GM23338 (cell line): Measurements from ENCODE around the gene RYR2.

Experiments used
- CREB1 ChIP-seq: fragments of 250-450 bp; sonication (Bioruptor Pico); IDR thresholded peaks from 2 replicates; pipeline ENCODE4 v1.5.0; 2020; ENCODE audit warnings: low read depth, mild to moderate bottlenecking, moderate library complexity
- EZH2 ChIP-seq: fragments of 200-600 bp; sonication (generic); IDR thresholded peaks from one replicate; pipeline ENCODE4 v1.8.0; 2017; ENCODE audit warnings: antibody characterized with exemption, mild to moderate bottlenecking, low read depth; ENCODE audit not compliant: unreplicated experiment
- EZH2phosphoT487 ChIP-seq: fragments of 200-600 bp; sonication (generic); IDR thresholded peaks from one replicate; pipeline ENCODE4 v1.8.1; 2018; ENCODE audit warnings: antibody characterized with exemption; ENCODE audit not compliant: unreplicated experiment
- JUNB ChIP-seq: IDR thresholded peaks from one replicate; pipeline ENCODE4 v1.6.1; 2016; ENCODE audit warnings: antibody characterized with exemption; ENCODE audit not compliant: unreplicated experiment
- POLR2AphosphoS5 ChIP-seq: IDR thresholded peaks from 2 replicates; pipeline ENCODE4 v1.6.1; 2016; ENCODE audit warnings: antibody characterized with exemption, low read depth
- STAT1 ChIP-seq: IDR thresholded peaks from one replicate; pipeline ENCODE4 v1.6.1; 2016; ENCODE audit warnings: antibody characterized with exemption; ENCODE audit not compliant: unreplicated experiment
- ZNF114 ChIP-seq: fragments of 250-450 bp; sonication (Bioruptor Pico); IDR thresholded peaks from 2 replicates; pipeline ENCODE4 v1.5.0; 2020; ENCODE audit warnings: mild to moderate bottlenecking, moderate library complexity
- TF ChIP-seq, protein P1 (sequence below), 2 experiments: fragments of 200-600 bp in 1 of 2; sonication (generic) in 1 of 2; conservative IDR thresholded peaks; 2 replicates each; pipeline versions ENCODE4 v1.5.1 to v1.6.1; 2016 to 2017; ENCODE audit warnings: antibody characterized with exemption in 2 of 2, low read depth in 2 of 2, mild to moderate bottlenecking in 2 of 2, moderate library complexity in 1 of 2
- TF ChIP-seq, protein P2 (sequence below): IDR thresholded peaks from one replicate; pipeline ENCODE4 v1.6.1; 2018; ENCODE audit warnings: antibody characterized with exemption; ENCODE audit not compliant: unreplicated experiment
- TF ChIP-seq, protein P3 (sequence below): IDR thresholded peaks from 2 replicates; pipeline ENCODE4 v1.6.1; 2016; ENCODE audit warnings: antibody characterized with exemption

DNA sequence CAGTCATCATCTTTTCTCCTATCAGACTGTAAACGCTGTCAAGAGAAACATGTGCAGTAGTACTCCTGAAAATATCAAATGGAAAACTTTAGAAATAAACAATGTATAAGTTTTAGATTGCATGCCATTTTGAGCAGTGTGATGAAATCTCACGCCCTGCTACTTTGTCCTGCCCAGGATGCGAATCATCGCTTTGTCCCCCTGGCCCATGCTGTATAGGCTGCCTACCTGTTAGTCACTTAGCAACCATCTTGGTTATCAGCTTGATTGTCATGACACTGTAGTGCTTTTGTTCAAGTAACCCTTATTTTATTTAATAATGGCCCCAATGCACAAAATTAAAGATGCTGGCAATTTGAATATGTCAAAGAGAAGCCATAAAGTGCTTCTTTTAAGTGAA lies 485.8 kb downstream of the RYR2 start:
- TF ChIP-seq, protein P1, sequence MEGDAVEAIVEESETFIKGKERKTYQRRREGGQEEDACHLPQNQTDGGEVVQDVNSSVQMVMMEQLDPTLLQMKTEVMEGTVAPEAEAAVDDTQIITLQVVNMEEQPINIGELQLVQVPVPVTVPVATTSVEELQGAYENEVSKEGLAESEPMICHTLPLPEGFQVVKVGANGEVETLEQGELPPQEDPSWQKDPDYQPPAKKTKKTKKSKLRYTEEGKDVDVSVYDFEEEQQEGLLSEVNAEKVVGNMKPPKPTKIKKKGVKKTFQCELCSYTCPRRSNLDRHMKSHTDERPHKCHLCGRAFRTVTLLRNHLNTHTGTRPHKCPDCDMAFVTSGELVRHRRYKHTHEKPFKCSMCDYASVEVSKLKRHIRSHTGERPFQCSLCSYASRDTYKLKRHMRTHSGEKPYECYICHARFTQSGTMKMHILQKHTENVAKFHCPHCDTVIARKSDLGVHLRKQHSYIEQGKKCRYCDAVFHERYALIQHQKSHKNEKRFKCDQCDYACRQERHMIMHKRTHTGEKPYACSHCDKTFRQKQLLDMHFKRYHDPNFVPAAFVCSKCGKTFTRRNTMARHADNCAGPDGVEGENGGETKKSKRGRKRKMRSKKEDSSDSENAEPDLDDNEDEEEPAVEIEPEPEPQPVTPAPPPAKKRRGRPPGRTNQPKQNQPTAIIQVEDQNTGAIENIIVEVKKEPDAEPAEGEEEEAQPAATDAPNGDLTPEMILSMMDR (conservative IDR thresholded peaks at IDR 0.05; ENCODE audit: low read depth in 2 of 2): no peak
- TF ChIP-seq POLR2AphosphoS5 (no peak), ZNF114 (CRISPR knock-in tag) (no peak), EZH2 (no peak), CREB1 (no peak), EZH2phosphoT487 (no peak), STAT1 (no peak), JUNB (no peak)
- TF ChIP-seq, protein P2, sequence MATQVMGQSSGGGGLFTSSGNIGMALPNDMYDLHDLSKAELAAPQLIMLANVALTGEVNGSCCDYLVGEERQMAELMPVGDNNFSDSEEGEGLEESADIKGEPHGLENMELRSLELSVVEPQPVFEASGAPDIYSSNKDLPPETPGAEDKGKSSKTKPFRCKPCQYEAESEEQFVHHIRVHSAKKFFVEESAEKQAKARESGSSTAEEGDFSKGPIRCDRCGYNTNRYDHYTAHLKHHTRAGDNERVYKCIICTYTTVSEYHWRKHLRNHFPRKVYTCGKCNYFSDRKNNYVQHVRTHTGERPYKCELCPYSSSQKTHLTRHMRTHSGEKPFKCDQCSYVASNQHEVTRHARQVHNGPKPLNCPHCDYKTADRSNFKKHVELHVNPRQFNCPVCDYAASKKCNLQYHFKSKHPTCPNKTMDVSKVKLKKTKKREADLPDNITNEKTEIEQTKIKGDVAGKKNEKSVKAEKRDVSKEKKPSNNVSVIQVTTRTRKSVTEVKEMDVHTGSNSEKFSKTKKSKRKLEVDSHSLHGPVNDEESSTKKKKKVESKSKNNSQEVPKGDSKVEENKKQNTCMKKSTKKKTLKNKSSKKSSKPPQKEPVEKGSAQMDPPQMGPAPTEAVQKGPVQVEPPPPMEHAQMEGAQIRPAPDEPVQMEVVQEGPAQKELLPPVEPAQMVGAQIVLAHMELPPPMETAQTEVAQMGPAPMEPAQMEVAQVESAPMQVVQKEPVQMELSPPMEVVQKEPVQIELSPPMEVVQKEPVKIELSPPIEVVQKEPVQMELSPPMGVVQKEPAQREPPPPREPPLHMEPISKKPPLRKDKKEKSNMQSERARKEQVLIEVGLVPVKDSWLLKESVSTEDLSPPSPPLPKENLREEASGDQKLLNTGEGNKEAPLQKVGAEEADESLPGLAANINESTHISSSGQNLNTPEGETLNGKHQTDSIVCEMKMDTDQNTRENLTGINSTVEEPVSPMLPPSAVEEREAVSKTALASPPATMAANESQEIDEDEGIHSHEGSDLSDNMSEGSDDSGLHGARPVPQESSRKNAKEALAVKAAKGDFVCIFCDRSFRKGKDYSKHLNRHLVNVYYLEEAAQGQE: no peak
- TF ChIP-seq, protein P3, sequence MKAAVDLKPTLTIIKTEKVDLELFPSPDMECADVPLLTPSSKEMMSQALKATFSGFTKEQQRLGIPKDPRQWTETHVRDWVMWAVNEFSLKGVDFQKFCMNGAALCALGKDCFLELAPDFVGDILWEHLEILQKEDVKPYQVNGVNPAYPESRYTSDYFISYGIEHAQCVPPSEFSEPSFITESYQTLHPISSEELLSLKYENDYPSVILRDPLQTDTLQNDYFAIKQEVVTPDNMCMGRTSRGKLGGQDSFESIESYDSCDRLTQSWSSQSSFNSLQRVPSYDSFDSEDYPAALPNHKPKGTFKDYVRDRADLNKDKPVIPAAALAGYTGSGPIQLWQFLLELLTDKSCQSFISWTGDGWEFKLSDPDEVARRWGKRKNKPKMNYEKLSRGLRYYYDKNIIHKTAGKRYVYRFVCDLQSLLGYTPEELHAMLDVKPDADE: no peak
